ENCODE results near the gene NHEJ1.
A peak's percentile ranks its signal among the peaks of the same experiment; 100 is the strongest.

Gene NHEJ1

DNA sequence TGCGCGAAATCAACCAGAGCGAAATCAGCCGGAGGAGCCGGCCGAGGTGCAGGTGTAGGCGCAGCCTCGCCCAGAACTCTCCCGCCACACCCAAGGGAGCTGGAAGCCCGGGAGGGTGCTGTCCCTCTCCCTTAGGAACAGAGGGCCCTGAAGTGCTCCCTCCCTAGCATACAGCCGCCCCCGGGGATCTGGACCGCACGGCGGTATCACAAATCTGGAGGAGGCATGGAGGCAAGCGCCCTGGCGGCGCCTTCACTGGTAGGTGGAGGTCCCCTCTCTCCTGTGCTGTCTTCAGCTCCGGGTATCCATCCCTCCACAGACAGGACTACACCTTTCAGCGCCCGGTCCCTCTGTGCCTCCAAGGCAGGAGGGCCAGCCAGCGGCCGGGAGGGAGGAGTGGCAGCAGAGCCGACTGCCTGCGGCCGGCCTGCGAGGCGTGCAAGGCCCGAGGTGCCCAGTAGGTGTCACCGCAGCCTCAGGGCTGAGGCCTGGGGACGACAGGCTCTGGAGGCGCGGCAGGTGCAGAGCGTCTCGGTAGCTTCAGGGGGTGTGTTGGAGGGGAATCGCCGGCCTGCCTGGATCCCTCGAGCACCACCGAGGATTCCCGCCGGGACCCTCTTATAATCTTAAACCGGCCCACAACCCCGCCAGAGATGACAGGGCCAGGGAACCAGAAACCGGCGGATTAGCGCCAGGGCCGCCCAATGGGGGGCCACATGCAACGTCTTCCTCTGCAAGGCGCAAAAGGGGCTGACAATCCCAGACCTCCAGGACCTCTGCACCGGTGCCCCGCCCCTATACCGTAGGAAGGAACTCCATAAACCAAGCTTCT, 102.7 kb downstream of the NHEJ1 start:
- Histone ChIP-seq H3K4me3 (ENCODE audit: low read length) (peak overlapping the region; percentile 56), H3K27me3 (ENCODE audit: insufficient read depth, low read length) (peaks cover 100% of the 10 kb centered on the region), H3K4me1 (ENCODE audit: insufficient read depth, low read length) (peaks cover 2% of the 10 kb centered on the region; the same call in 1 of the 2 replicates), H3K9me3 (ENCODE audit: insufficient read depth, low read depth, low read length) (no peaks in the 10 kb centered on the region), H3K9ac (ENCODE audit: low read depth, low read length) (no peak overlapping the region), H3K27ac (ENCODE audit: low read length) (no peak overlapping the region), H3K36me3 (ENCODE audit: insufficient read depth, low read depth, low read length) (no peaks in the 10 kb centered on the region)

DNA sequence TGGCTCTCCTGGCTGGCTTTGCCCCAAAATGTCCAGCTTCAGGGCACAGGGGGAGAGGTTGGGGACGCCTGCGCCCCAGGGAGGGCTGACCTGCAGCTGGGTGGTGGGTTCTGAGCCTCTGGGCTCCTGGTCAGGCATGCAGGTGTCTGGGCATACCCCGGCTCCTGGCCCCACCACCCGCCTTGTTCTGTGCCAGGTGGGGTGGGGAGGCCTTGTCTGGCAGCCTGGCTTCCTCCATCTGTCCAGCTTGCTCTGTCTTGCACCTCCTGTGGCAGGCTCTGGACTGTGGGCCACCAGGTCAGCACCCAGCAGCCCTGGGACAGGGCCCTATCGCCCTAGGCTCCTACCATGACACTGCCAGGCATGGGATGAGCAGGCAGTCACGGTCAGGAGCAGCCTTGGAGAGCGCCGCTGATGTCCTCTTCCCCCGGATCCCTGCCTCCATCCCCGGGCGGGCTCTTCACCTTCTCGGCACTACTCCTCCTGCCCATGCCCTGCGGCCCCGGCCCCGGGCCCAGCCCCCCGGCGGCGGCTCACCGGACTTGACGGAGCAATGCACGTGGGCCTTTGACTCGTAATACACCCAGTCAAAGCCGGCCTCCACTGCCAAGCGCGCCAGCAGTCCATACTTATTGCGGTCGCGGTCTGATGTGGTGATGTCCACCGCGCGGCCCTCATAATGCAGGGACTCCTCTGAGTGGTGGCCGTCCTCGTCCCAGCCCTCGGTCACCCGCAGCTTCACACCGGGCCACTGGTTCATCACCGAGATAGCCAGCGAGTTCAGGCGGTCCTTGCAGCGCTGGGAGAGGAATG, 103.5 kb downstream of the NHEJ1 start:
- Histone ChIP-seq H3K4me3 (ENCODE audit: low read length) (peak overlapping the region; percentile 56; the same call in 1 of the 2 replicates), H3K9me3 (ENCODE audit: insufficient read depth, low read depth, low read length) (no peaks in the 10 kb centered on the region)

GRCh38 chr2:219056176-219056895, 104.3 kb downstream of the NHEJ1 start:
- no peak overlapping the region for H3K27ac ChIP-seq (ENCODE audit: low read length)
- no peaks in the 10 kb centered on the region; the same call in 1 of the 2 replicates for H3K4me1 ChIP-seq (ENCODE audit: insufficient read depth, low read length)
- no peaks in the 10 kb centered on the region for H3K9me3 ChIP-seq (ENCODE audit: insufficient read depth, low read depth, low read length)
- H3K27me3 ChIP-seq (ENCODE audit: insufficient read depth, low read length): peaks cover 97% of the 10 kb centered on the region
- H3K4me3 ChIP-seq (ENCODE audit: low read length): no peak overlapping the region
- H3K9ac ChIP-seq (ENCODE audit: low read depth, low read length): no peak overlapping the region
- H3K36me3 ChIP-seq (ENCODE audit: insufficient read depth, low read depth, low read length): no peaks in the 10 kb centered on the region

More for the DNA sequence above, 103.5 kb downstream of the NHEJ1 start:
- no peaks in the 10 kb centered on the region; the same call in 1 of the 2 replicates for H3K4me1 ChIP-seq (ENCODE audit: insufficient read depth, low read length)
- no peak overlapping the region for H3K27ac ChIP-seq (ENCODE audit: low read length)
- no peak overlapping the region for H3K9ac ChIP-seq (ENCODE audit: low read depth, low read length)
- peaks cover 100% of the 10 kb centered on the region for H3K27me3 ChIP-seq (ENCODE audit: insufficient read depth, low read length)
- H3K36me3 ChIP-seq (ENCODE audit: insufficient read depth, low read depth, low read length): no peaks in the 10 kb centered on the region

- peaks cover 98% of the 10 kb centered on the region for H3K27me3 ChIP-seq (ENCODE audit: insufficient read depth, low read length)
- H3K9me3 ChIP-seq (ENCODE audit: insufficient read depth, low read depth, low read length): no peaks in the 10 kb centered on the region
Observed at GRCh38 chr2:219054956-219055903, 105.4 kb downstream of the NHEJ1 start.

GRCh38 chr2:219049282-219049681, 111.3 kb downstream of the NHEJ1 start:
- Histone ChIP-seq H3K9ac (ENCODE audit: low read depth, low read length) (no peak overlapping the region), H3K27ac (ENCODE audit: low read length) (no peak overlapping the region), H3K36me3 (ENCODE audit: insufficient read depth, low read depth, low read length) (no peaks in the 10 kb centered on the region), H3K4me1 (ENCODE audit: insufficient read depth, low read length) (no peaks in the 10 kb centered on the region), H3K27me3 (ENCODE audit: insufficient read depth, low read length) (peaks cover 86% of the 10 kb centered on the region), H3K4me3 (ENCODE audit: low read length) (no peak overlapping the region), H3K9me3 (ENCODE audit: insufficient read depth, low read depth, low read length) (no peaks in the 10 kb centered on the region)

More at GRCh38 chr2:219054956-219055903, 105.4 kb downstream of the NHEJ1 start:
- Histone ChIP-seq H3K36me3 (ENCODE audit: insufficient read depth, low read depth, low read length) (no peaks in the 10 kb centered on the region), H3K27ac (ENCODE audit: low read length) (no peak overlapping the region), H3K4me3 (ENCODE audit: low read length) (no peak overlapping the region), H3K4me1 (ENCODE audit: insufficient read depth, low read length) (no peaks in the 10 kb centered on the region; the same call in 1 of the 2 replicates), H3K9ac (ENCODE audit: low read depth, low read length) (no peak overlapping the region)

DNA sequence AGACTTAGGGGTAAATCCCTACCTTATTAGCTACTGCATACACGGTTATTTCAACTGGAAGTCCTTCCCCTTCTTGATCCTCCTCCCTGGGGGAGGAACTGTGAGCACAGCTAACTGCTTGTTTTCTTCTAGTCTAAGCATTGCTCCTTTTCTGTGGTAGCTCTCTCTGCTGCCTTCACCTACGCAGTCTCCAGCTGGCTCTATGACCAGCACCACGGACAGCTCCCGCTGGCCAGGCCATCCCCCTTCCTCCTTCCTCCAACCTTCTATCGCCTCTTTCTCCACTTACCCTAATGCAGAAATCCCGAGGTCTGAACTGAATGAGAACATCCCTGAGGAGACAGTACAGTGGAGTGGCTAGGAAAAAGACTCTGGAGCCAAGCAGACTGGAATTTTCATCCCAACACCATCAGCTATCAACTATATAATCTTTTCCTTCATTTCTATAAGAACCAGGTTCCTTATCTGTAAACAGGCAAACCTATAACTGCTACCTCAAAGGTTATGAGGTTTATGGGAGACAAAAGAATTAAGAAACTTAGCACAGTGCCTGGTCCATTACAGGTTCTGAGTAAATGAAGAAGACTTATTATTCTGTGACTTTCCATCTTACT, 114.6 kb downstream of the NHEJ1 start:
- no peaks in the 10 kb centered on the region for H3K4me1 ChIP-seq (ENCODE audit: insufficient read depth, low read length)
- H3K36me3 ChIP-seq (ENCODE audit: insufficient read depth, low read depth, low read length): no peaks in the 10 kb centered on the region
- H3K27me3 ChIP-seq (ENCODE audit: insufficient read depth, low read length): peaks cover 82% of the 10 kb centered on the region
- H3K9ac ChIP-seq (ENCODE audit: low read depth, low read length): no peak overlapping the region
- no peaks in the 10 kb centered on the region for H3K9me3 ChIP-seq (ENCODE audit: insufficient read depth, low read depth, low read length)
- no peak overlapping the region for H3K27ac ChIP-seq (ENCODE audit: low read length)
- no peak overlapping the region for H3K4me3 ChIP-seq (ENCODE audit: low read length)

DNA sequence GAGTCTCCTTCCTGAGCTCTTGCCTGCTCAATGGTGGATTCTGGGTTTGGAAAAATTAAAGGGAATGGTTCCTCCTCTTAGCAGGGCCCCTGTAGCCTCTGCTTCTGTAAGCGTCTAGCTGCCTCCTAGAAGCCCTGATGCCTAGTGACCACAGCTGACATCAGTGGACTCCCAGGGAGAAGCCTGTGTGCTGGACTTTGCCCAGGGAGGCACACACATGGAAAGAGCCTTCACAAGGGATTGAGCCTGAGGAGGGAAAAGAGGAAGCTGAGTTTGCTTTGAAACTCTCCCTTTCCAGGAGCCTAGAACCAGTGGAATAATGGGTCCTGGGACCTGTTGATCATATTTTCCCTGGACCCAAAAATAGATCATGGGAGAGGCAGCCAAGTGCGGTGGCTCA, 117.9 kb downstream of the NHEJ1 start:
- Histone ChIP-seq H3K9me3 (ENCODE audit: insufficient read depth, low read depth, low read length) (no peaks in the 10 kb centered on the region), H3K9ac (ENCODE audit: low read depth, low read length) (no peak overlapping the region), H3K4me1 (ENCODE audit: insufficient read depth, low read length) (no peaks in the 10 kb centered on the region), H3K27me3 (ENCODE audit: insufficient read depth, low read length) (peaks cover 75% of the 10 kb centered on the region), H3K36me3 (ENCODE audit: insufficient read depth, low read depth, low read length) (no peaks in the 10 kb centered on the region), H3K27ac (ENCODE audit: low read length) (no peak overlapping the region), H3K4me3 (ENCODE audit: low read length) (no peak overlapping the region)

GRCh38 chr2:219042157-219042556, 118.5 kb downstream of the NHEJ1 start:
- Histone ChIP-seq H3K9me3 (ENCODE audit: insufficient read depth, low read depth, low read length) (no peaks in the 10 kb centered on the region), H3K36me3 (ENCODE audit: insufficient read depth, low read depth, low read length) (no peaks in the 10 kb centered on the region), H3K4me3 (ENCODE audit: low read length) (no peak overlapping the region), H3K27me3 (ENCODE audit: insufficient read depth, low read length) (peaks cover 75% of the 10 kb centered on the region), H3K27ac (ENCODE audit: low read length) (no peak overlapping the region), H3K4me1 (ENCODE audit: insufficient read depth, low read length) (no peaks in the 10 kb centered on the region), H3K9ac (ENCODE audit: low read depth, low read length) (no peak overlapping the region)

GRCh38 chr2:219041252-219041651, 119.4 kb downstream of the NHEJ1 start, which contains the start of gene CFAP65:
TSS of gene CFAP65 (minus strand) at chr2:219041516. CDS start at chr2:219039048, 2,468 bp downstream.
- Histone ChIP-seq H3K27me3 (ENCODE audit: insufficient read depth, low read length) (peaks cover 70% of the 10 kb centered on the region), H3K27ac (ENCODE audit: low read length) (no peak within 1 kb of the TSS), H3K9ac (ENCODE audit: low read depth, low read length) (peak within 1 kb of the TSS; percentile 45; the same call in 1 of the 2 replicates), H3K36me3 (ENCODE audit: insufficient read depth, low read depth, low read length) (no peaks in the 10 kb centered on the region), H3K4me3 (ENCODE audit: low read length) (peak within 1 kb of the TSS; percentile 83), H3K4me1 (ENCODE audit: insufficient read depth, low read length) (no peaks in the 10 kb centered on the region), H3K9me3 (ENCODE audit: insufficient read depth, low read depth, low read length) (no peaks in the 10 kb centered on the region)

DNA sequence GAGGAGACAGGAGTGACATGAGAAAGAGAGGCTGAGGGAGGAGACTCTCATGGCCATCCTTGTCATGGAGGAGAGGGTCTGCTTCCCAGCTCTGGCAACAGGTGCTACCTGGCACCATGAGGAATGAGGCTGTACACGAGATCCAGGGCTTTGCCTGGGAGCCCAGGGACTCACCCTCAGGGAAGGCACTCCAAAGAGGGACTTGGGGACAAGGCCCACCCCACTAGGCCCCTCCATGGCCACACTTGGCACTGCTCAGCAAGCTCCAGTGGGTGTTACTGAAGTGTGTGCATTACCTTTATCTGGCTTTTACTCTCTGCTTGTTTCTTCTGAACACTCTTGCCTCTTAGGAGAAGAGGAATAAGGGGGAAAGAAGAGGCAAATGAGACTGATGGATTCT, 122.0 kb downstream of the NHEJ1 start:
- Histone ChIP-seq H3K9me3 (ENCODE audit: insufficient read depth, low read depth, low read length) (no peaks in the 10 kb centered on the region), H3K36me3 (ENCODE audit: insufficient read depth, low read depth, low read length) (no peaks in the 10 kb centered on the region), H3K4me3 (ENCODE audit: low read length) (no peak overlapping the region), H3K4me1 (ENCODE audit: insufficient read depth, low read length) (no peaks in the 10 kb centered on the region), H3K27ac (ENCODE audit: low read length) (no peak overlapping the region), H3K9ac (ENCODE audit: low read depth, low read length) (no peak overlapping the region), H3K27me3 (ENCODE audit: insufficient read depth, low read length) (peaks cover 79% of the 10 kb centered on the region)
